Peyer's patch (tissue), 4 donors: ENCODE measurements around the gene E2F2. TPM values are rescaled to one million over a fixed set of nuclear protein-coding genes. Genes with fewer than 3 reads are reported as not detected.
"Not testable (repeated sequence)": the region's sequence is repeated elsewhere in the genome, so short reads cannot be mapped to it uniquely, and the experiment has no call there.

Source experiments
- DNase-seq, 3 donors: peaks; one replicate each; pipeline ENCODE4 v3.0.0-alpha.2; 2017 to 2019
- H3K27ac ChIP-seq, 4 donors: fragments of 200-600 bp; sonication (generic); one replicate each; pipeline ENCODE4 v1.5.1; 2016 to 2019
- H3K27me3 ChIP-seq, 2 donors: fragments of 200-600 bp; sonication (generic); one replicate each; pipeline ENCODE4 v1.5.1; 2019
- H3K36me3 ChIP-seq, 3 donors: fragments of 200-600 bp; sonication (generic); one replicate each; pipeline ENCODE4 v1.5.1; 2016 to 2019
- H3K4me1 ChIP-seq, 4 donors: fragments of 200-600 bp; sonication (generic); one replicate each; pipeline ENCODE4 v1.5.1; 2016 to 2019
- H3K4me3 ChIP-seq, 4 donors: fragments of 200-600 bp; sonication (generic); 1 replicate in 3 of 4; 2 replicates in 1 of 4; pipeline ENCODE4 v1.5.1; 2016 to 2019; ENCODE audit warnings: mild to moderate bottlenecking in 1 of 4
- H3K9me3 ChIP-seq, 4 donors: fragments of 200-600 bp; sonication (generic); one replicate each; pipeline ENCODE4 v1.5.1; 2016 to 2019; ENCODE audit warnings: mild to moderate bottlenecking in 1 of 4
- POLR2A ChIP-seq, 2 donors: fragments of 450-650 bp; IDR thresholded peaks; one replicate each; pipeline ENCODE4 v1.5.1; 2017; ENCODE audit warnings: antibody characterized with exemption in 2 of 2, mild to moderate bottlenecking in 2 of 2, moderate library complexity in 2 of 2
- total RNA-seq, 4 donors: library from RNA; depleted of rRNA; stranded (reverse); fragments of >200 nt; gene quantifications; one replicate each; pipeline ENCODE4 v1.1.0, GENCODE V29; 2016
- TF ChIP-seq, protein P1 (sequence below), 6 experiments: fragments of 450-650 bp in 4 of 6; fragments of 200-600 bp in 2 of 6; sonication (generic) in 1 of 6; IDR thresholded peaks; one replicate each; pipeline ENCODE4 v1.5.1; 2017 to 2019; ENCODE audit warnings: antibody characterized with exemption in 6 of 6, mild to moderate bottlenecking in 3 of 6, moderate library complexity in 1 of 6

The E2F2 gene
- total RNA-seq, 4 donors from 2014 or later = 6.8 to 16.4 (median 13.6) TPM

DNA sequence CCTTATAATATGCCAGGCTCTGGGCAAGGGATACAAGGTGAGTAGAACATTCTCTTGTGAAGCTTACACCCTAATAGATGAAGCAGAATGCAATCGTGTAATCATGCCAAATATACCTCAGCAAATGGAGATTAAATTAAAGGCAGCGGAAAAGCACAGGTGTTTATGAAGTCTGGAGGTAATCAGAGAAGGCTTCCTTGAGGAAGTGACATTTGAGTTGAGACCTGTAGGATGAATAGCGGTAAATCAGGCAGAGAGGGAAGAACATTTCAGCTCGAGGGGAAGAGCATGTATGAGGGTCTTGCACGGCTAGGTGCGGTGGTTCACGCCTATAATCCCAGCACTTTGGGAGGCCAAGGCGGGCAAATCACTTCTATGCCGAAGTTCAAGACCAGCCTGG lies 13.5 kb downstream of the E2F2 start:
- Histone ChIP-seq H3K27ac (no peak overlapping the region), H3K36me3 (no peaks in the 10 kb centered on the region), H3K4me1 (no peaks in the 10 kb centered on the region), H3K27me3 (no peaks in the 10 kb centered on the region), H3K4me3 (no peak overlapping the region), H3K9me3 (no peaks in the 10 kb centered on the region)
- TF ChIP-seq POLR2A (IDR thresholded peaks at IDR 0.05) = no peak
- TF ChIP-seq, protein P1, sequence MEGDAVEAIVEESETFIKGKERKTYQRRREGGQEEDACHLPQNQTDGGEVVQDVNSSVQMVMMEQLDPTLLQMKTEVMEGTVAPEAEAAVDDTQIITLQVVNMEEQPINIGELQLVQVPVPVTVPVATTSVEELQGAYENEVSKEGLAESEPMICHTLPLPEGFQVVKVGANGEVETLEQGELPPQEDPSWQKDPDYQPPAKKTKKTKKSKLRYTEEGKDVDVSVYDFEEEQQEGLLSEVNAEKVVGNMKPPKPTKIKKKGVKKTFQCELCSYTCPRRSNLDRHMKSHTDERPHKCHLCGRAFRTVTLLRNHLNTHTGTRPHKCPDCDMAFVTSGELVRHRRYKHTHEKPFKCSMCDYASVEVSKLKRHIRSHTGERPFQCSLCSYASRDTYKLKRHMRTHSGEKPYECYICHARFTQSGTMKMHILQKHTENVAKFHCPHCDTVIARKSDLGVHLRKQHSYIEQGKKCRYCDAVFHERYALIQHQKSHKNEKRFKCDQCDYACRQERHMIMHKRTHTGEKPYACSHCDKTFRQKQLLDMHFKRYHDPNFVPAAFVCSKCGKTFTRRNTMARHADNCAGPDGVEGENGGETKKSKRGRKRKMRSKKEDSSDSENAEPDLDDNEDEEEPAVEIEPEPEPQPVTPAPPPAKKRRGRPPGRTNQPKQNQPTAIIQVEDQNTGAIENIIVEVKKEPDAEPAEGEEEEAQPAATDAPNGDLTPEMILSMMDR (IDR thresholded peaks at IDR 0.05) = no peak
- DNase-seq = no peak

DNA sequence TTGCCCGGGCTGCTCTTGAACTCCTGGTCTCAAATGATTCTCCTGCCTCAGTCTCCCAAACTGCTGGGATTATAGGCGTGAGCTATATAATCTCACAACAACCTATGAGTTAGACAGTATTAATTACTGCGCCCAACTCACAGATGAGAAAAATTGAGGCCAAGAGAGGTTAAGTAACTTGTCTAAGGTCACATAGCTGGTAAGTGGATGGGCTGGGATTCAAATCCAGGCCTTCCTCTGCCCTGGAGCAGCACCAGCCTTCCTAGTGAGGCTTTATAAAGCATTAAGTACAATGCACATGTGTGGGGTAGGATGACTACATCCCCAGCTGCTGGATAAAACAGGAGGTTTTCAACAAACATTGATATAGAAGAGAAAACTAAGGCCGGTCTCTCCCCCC lies 15.1 kb downstream of the E2F2 start:
- no peak for DNase-seq
- Histone ChIP-seq H3K9me3 (no peaks in the 10 kb centered on the region), H3K27me3 (no peaks in the 10 kb centered on the region), H3K36me3 (no peaks in the 10 kb centered on the region), H3K4me3 (no peak overlapping the region), H3K4me1 (no peaks in the 10 kb centered on the region), H3K27ac (no peak overlapping the region)
- TF ChIP-seq, protein P1 (IDR thresholded peaks at IDR 0.05) = no peak
- TF ChIP-seq POLR2A (IDR thresholded peaks at IDR 0.05) = no peak

DNA sequence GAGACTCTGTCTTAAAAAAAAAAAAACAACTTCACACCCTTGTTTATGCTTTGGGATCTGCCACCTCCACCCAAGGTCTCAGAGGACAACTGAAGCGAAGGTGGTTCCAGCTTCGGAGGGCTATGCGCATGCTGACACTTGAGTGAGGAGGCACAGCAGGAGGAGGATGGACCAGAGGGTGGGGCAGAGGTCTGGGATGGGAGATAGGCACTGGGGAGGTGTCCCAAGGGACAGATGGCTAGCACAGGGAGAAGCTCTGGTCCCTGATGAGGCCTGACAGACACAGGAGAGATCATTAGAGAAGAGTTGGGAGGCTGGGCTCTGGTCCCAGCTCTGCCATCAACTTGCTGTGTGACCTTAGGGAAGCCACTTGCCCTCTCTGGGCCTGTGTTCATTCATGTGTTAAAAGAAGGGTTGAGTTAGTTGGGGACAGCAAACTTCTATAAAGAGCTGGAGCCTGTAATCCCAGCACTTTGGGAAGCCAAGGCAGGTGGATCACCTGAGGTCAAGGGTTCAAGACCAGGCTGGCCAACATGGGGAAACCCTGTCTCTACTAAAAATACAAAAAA lies 16.8 kb downstream of the E2F2 start:
- Histone ChIP-seq H3K27ac (no peak overlapping the region), H3K4me1 (no peaks in the 10 kb centered on the region), H3K27me3 (no peaks in the 10 kb centered on the region), H3K36me3 (no peaks in the 10 kb centered on the region), H3K4me3 (no peak overlapping the region), H3K9me3 (no peaks in the 10 kb centered on the region)
- no peak for DNase-seq
- no peak for TF ChIP-seq POLR2A (IDR thresholded peaks at IDR 0.05)

DNA sequence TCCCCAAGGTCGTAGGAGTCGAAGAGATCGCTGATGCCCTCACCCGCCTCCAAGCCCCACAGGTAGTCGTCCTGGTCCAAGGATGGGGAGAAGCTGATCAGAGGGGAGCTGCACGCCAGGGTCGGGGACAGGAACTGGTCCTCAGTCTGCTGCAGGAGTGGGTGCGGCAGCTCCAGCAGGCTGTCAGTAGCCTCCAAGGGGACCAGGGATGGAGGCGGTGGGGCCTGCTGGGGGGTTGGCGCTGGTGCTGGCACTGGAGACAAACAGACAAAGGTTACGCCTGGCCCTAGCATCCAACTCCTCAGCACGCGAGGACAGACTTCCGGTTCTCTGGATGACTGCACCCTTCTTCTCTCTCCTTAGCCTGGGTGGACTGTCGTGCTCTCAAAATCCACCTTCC lies 21.1 kb downstream of the E2F2 start:
- DNase-seq = no peak
- H3K4me3 ChIP-seq = no peak overlapping the region
- no peaks in the 10 kb centered on the region for H3K36me3 ChIP-seq
- no peaks in the 10 kb centered on the region for H3K4me1 ChIP-seq
- H3K27me3 ChIP-seq = no peaks in the 10 kb centered on the region
- no peaks in the 10 kb centered on the region for H3K9me3 ChIP-seq
- H3K27ac ChIP-seq = no peak overlapping the region
- TF ChIP-seq, protein P1 (IDR thresholded peaks at IDR 0.05) = no peak
- TF ChIP-seq POLR2A (IDR thresholded peaks at IDR 0.05) = no peak

DNA sequence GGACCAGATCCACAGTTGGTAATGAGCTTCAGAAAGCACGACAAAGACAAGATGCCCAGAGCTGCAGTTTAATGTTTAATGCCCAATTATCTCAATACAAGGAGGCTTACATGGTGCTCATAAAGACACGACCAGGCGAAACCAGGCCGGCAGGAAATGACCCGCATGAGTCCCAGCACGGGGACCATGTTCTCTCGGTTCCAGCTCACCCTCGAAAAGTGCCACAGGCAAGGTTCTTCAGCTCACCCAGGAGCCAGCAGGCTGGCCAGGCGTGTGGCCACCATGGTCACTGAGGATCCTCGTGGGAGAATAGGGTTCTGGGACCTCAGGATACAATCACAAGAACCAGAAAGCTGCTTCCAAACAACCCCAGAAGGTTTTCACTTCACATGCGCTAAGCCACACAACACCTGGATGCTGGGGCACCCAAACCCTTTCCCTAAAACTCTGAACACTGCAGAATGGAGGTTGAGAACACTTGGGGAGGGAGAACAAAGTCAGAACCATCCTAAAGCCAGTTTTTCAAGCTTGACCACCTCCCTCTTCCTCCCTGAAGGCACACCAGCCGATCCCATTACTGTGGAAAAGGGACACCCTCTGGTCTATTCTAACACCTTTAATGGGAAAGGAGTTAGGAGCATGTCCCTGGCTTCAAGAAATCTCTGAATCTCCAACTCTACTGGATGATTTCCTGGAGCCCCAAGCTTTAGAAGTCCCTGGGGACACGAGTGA lies 24.5 kb downstream of the E2F2 start:
- DNase-seq = no peak
- Histone ChIP-seq H3K27me3 (no peaks in the 10 kb centered on the region), H3K4me1 (no peaks in the 10 kb centered on the region), H3K27ac (no peak overlapping the region), H3K36me3 (no peaks in the 10 kb centered on the region), H3K4me3 (no peak overlapping the region), H3K9me3 (no peaks in the 10 kb centered on the region)
- TF ChIP-seq, protein P1 (IDR thresholded peaks at IDR 0.05) = no peak
- TF ChIP-seq POLR2A (IDR thresholded peaks at IDR 0.05) = no peak

DNA sequence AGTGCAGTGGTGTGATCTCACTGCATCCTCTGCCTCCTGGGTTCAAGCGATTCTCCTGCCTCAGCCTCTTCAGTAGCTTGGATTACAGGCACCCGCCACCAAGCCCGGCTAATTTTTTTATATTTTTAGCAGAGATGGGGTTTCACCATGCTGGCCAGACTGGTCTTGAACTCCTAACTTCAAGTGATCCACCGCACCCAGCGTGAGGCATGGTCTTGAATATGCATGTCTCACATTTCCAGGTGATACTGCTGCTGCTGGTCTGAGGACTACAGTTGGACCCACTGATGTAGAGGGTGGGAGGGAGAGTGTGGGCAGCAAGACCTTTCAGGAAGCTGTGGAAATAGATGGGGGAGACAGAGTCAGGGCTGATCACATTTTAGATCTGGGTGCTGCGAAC lies 25.2 kb downstream of the E2F2 start:
- no peaks in the 10 kb centered on the region for H3K27me3 ChIP-seq
- no peaks in the 10 kb centered on the region for H3K4me1 ChIP-seq
- H3K27ac ChIP-seq = no peak overlapping the region
- no peak for DNase-seq
- no peak for TF ChIP-seq POLR2A (IDR thresholded peaks at IDR 0.05)
- TF ChIP-seq, protein P1 (IDR thresholded peaks at IDR 0.05) = no peak
- H3K36me3 ChIP-seq = no peaks in the 10 kb centered on the region
- H3K4me3 ChIP-seq = no peak overlapping the region
- no peaks in the 10 kb centered on the region for H3K9me3 ChIP-seq

DNA sequence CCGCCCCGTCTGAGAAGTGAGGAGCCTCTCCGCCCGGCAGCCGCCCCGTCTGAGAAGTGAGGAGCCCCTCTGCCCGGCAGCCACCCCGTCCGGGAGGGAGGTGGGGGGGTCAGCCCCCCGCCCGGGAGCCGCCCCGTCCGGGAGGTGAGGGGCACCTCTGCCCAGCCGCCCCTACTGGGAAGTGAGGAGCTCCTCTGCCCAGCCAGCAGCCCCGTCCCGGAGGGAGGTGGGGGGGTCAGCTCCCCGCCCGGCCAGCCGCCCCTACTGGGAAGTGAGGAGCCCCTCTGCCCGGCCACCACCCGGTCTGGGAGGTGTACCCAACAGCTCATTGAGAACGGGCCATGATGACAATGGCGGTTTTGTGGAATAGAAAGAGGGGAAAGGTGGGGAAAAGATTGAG lies 26.9 kb downstream of the E2F2 start:
- not testable (repeated sequence) for DNase-seq, H3K4me1 ChIP-seq, H3K4me3 ChIP-seq

More for the DNA sequence above, 26.9 kb downstream of the E2F2 start:
- not testable (repeated sequence) for H3K9me3 ChIP-seq, H3K36me3 ChIP-seq, H3K27ac ChIP-seq, H3K27me3 ChIP-seq
